Liver (tissue), 9 donors: ENCODE measurements around the gene AXDND1. TPM values are rescaled to one million over a fixed set of nuclear protein-coding genes. Genes with fewer than 3 reads are reported as not detected.
A peak's percentile ranks its signal among the peaks of the same experiment; 100 is the strongest.
"Not testable (repeated sequence)": the region's sequence is repeated elsewhere in the genome, so short reads cannot be mapped to it uniquely, and the experiment has no call there.

Source experiments
- DNase-seq: peaks from one replicate; pipeline ENCODE4 v3.0.0-alpha.2; 2017; ENCODE audit warnings: low spot score
- H3K27ac ChIP-seq, 2 donors: one replicate each; pipeline ENCODE4 v1.7.0; 2013; ENCODE audit warnings: inconsistent platforms in 2 of 2, low read length in 2 of 2, control low read depth in 1 of 2, low read depth in 1 of 2, mild to moderate bottlenecking in 1 of 2
- H3K27me3 ChIP-seq, 4 donors: one replicate each; pipeline versions ENCODE4 v1.6.1 to v1.7.0; 2013; ENCODE audit warnings: low read length in 3 of 4, inconsistent platforms in 1 of 4, mild to moderate bottlenecking in 1 of 4, moderate library complexity in 1 of 4; ENCODE audit not compliant: control insufficient read depth in 4 of 4, insufficient read depth in 4 of 4
- H3K36me3 ChIP-seq, 4 donors: one replicate each; pipeline versions ENCODE4 v1.6.1 to v1.7.0; 2013; ENCODE audit warnings: low read length in 3 of 4, mild to moderate bottlenecking in 3 of 4, low read depth in 1 of 4, moderate library complexity in 1 of 4; ENCODE audit not compliant: control insufficient read depth in 4 of 4, insufficient read depth in 3 of 4
- H3K4me1 ChIP-seq, 4 donors: one replicate each; pipeline versions ENCODE4 v1.6.1 to v1.7.0; 2013; ENCODE audit warnings: low read length in 3 of 4, mild to moderate bottlenecking in 3 of 4, moderate library complexity in 1 of 4; ENCODE audit not compliant: control insufficient read depth in 4 of 4, insufficient read depth in 4 of 4
- H3K4me3 ChIP-seq, 3 donors: one replicate each; pipeline versions ENCODE4 v1.6.1 to v1.7.0; 2013; ENCODE audit warnings: low read length in 3 of 3, control low read depth in 1 of 3, low read depth in 1 of 3, mild to moderate bottlenecking in 1 of 3
- H3K9ac ChIP-seq, 2 donors: one replicate each; pipeline ENCODE4 v1.7.0; 2013; ENCODE audit warnings: low read length in 2 of 2, mild to moderate bottlenecking in 2 of 2, moderate library complexity in 2 of 2, control low read depth in 1 of 2, low read depth in 1 of 2
- H3K9me3 ChIP-seq, 4 donors: one replicate each; pipeline versions ENCODE4 v1.6.1 to v1.7.0; 2013; ENCODE audit warnings: low read length in 3 of 4; ENCODE audit not compliant: control insufficient read depth in 4 of 4
- CTCF ChIP-seq: fragments of 150-350 bp; IDR thresholded peaks from 2 replicates; pipeline ENCODE4 v1.5.1; 2017; ENCODE audit warnings: improper control_type of control experiment, low read depth, low read length; ENCODE audit not compliant: missing input control
- FOXA2 ChIP-seq: IDR thresholded peaks from 2 replicates; pipeline ENCODE4 v1.6.1; 2016; ENCODE audit warnings: antibody characterized with exemption
- GABPA ChIP-seq, 2 donors: IDR thresholded peaks in 1 of 2; conservative IDR thresholded peaks in 1 of 2; 2 replicates each; pipeline ENCODE4 v1.6.1; 2016; ENCODE audit warnings: antibody characterized with exemption in 2 of 2, mild to moderate bottlenecking in 1 of 2, moderate library complexity in 1 of 2
- HNF4A ChIP-seq, 2 donors: conservative IDR thresholded peaks; 2 replicates each; pipeline ENCODE4 v1.6.1; 2016; ENCODE audit warnings: antibody characterized with exemption in 2 of 2, mild to moderate bottlenecking in 2 of 2
- HNF4G ChIP-seq: IDR thresholded peaks from 2 replicates; pipeline ENCODE4 v1.6.1; 2016; ENCODE audit warnings: antibody characterized with exemption
- JUND ChIP-seq, 2 donors: IDR thresholded peaks; 2 replicates each; pipeline ENCODE4 v1.6.1; 2016; ENCODE audit warnings: antibody characterized with exemption in 2 of 2
- NR2F2 ChIP-seq: IDR thresholded peaks from 2 replicates; pipeline ENCODE4 v1.6.1; 2016; ENCODE audit warnings: antibody characterized with exemption
- RXRA ChIP-seq, 2 donors: IDR thresholded peaks; 2 replicates each; pipeline ENCODE4 v1.6.1; 2017 to 2018; ENCODE audit warnings: antibody characterized with exemption in 2 of 2, mild to moderate bottlenecking in 1 of 2
- SP1 ChIP-seq: IDR thresholded peaks from 2 replicates; pipeline ENCODE4 v1.6.1; 2018; ENCODE audit warnings: antibody characterized with exemption, mild to moderate bottlenecking
- YY1 ChIP-seq: IDR thresholded peaks from 2 replicates; pipeline ENCODE4 v1.6.1; 2016; ENCODE audit warnings: antibody characterized with exemption, mild to moderate bottlenecking
- WGBS: extraction: QIAGEN DNeasy Blood & Tissue Kit; methylation state at CpG from one replicate; pipeline ENCODE4 v1.1.7; 2013; 5-methylcytosine and 5-hydroxymethylcytosine counted together
- polyA plus RNA-seq, 2 donors: library from polyadenylated mRNA; stranded (reverse) in 1 of 2; unstranded in 1 of 2; fragments of 200-250 nt in 1 of 2; fragments of >200 nt in 1 of 2; fragmentation: Nextera tagmentation in 1 of 2; extraction: Ambion mirVana in 1 of 2; gene quantifications; one replicate each; pipeline versions ENCODE4 v1.2.1 to v1.2.3, GENCODE V29; 2013 to 2015
- total RNA-seq, 2 donors: library from RNA; depleted of rRNA; stranded (reverse); fragments of >200 nt; gene quantifications; one replicate each; pipeline ENCODE4 v1.2.3, GENCODE V29; 2014
- TF ChIP-seq, protein P1 (sequence below): IDR thresholded peaks from 2 replicates; pipeline ENCODE4 v1.6.1; 2016; ENCODE audit warnings: antibody characterized with exemption
- TF ChIP-seq, protein P2 (sequence below): IDR thresholded peaks from 2 replicates; pipeline ENCODE4 v1.6.1; 2016; ENCODE audit warnings: antibody characterized with exemption
- TF ChIP-seq, protein P3 (sequence below): IDR thresholded peaks from 2 replicates; pipeline ENCODE4 v1.6.1; 2016; ENCODE audit warnings: antibody characterized with exemption, mild to moderate bottlenecking
- TF ChIP-seq, protein P4 (sequence below): IDR thresholded peaks from 2 replicates; pipeline ENCODE4 v1.6.1; 2016; ENCODE audit warnings: antibody characterized with exemption
- donor health status: healthy.
- donor health status: healthy.
- donor health status: healthy.
- donor health status: healthy.
- donor health status: healthy.

Gene AXDND1
- total and polyA plus RNA-seq, 4 donors: 0.25 TPM; not detected in 3

GRCh38 chr1:179440301-179440700 lies 74.5 kb downstream of the AXDND1 start:
- H3K4me1 ChIP-seq, DNase-seq, H3K27me3 ChIP-seq, H3K9me3 ChIP-seq, H3K27ac ChIP-seq, H3K36me3 ChIP-seq, H3K4me3 ChIP-seq, H3K9ac ChIP-seq: not testable (repeated sequence)
- WGBS: 73% methylated on average over 2 of the region's 2 CpGs

DNA sequence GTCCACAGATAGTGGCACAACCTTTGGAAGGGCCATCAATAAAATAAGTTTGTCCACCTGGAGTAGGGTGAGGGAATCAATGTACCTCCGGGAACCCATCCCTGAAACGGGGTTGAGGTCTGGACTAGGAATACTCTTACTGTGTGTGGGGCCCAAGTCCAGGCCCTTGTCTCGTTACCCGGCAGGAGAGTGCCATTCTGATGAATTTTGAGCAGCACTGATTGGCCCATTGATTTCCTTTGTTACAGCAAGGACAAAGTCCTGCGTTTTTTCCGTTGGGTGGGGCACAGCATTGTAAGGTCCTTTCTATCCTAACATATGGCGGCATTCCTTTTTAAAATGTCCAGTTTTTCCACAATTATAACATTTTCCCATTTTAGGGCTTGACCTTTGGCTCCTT lies 75.2 kb downstream of the AXDND1 start:
- no peaks in the 10 kb centered on the region for H3K9me3 ChIP-seq
- TF ChIP-seq, protein P1, sequence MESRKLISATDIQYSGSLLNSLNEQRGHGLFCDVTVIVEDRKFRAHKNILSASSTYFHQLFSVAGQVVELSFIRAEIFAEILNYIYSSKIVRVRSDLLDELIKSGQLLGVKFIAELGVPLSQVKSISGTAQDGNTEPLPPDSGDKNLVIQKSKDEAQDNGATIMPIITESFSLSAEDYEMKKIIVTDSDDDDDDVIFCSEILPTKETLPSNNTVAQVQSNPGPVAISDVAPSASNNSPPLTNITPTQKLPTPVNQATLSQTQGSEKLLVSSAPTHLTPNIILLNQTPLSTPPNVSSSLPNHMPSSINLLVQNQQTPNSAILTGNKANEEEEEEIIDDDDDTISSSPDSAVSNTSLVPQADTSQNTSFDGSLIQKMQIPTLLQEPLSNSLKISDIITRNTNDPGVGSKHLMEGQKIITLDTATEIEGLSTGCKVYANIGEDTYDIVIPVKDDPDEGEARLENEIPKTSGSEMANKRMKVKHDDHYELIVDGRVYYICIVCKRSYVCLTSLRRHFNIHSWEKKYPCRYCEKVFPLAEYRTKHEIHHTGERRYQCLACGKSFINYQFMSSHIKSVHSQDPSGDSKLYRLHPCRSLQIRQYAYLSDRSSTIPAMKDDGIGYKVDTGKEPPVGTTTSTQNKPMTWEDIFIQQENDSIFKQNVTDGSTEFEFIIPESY: no peak
- TF ChIP-seq, protein P2, sequence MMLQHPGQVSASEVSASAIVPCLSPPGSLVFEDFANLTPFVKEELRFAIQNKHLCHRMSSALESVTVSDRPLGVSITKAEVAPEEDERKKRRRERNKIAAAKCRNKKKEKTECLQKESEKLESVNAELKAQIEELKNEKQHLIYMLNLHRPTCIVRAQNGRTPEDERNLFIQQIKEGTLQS: no peak
- TF ChIP-seq HNF4A (conservative IDR thresholded peaks at IDR 0.05): peak in 1 of 2 donors; percentile 42
- TF ChIP-seq RXRA (IDR thresholded peaks at IDR 0.05): peak in 1 of 2 donors; percentile 9
- no peak overlapping the region for H3K9ac ChIP-seq
- H3K4me3 ChIP-seq: no peak overlapping the region
- DNase-seq: no peak
- no peaks in the 10 kb centered on the region for H3K27me3 ChIP-seq
- no peaks in the 10 kb centered on the region for H3K4me1 ChIP-seq
- 49% methylated on average over 7 of the region's 7 CpGs for WGBS
- H3K27ac ChIP-seq: no peak overlapping the region
- H3K36me3 ChIP-seq: no peaks in the 10 kb centered on the region

GRCh38 chr1:179441501-179441900 lies 75.7 kb downstream of the AXDND1 start:
- WGBS: 84% methylated on average over 6 of the region's 6 CpGs
- DNase-seq: no peak

More at GRCh38 chr1:179441501-179441900, 75.7 kb downstream of the AXDND1 start:
- no peak for TF ChIP-seq YY1
- TF ChIP-seq NR2F2: no peak
- TF ChIP-seq, protein P2: no peak
- no peak for TF ChIP-seq JUND (IDR thresholded peaks at IDR 0.05)
- TF ChIP-seq, protein P1: no peak
- TF ChIP-seq FOXA2: no peak
- no peak for TF ChIP-seq HNF4G
- no peak for TF ChIP-seq SP1
- TF ChIP-seq CTCF: no peak
- TF ChIP-seq, protein P3, sequence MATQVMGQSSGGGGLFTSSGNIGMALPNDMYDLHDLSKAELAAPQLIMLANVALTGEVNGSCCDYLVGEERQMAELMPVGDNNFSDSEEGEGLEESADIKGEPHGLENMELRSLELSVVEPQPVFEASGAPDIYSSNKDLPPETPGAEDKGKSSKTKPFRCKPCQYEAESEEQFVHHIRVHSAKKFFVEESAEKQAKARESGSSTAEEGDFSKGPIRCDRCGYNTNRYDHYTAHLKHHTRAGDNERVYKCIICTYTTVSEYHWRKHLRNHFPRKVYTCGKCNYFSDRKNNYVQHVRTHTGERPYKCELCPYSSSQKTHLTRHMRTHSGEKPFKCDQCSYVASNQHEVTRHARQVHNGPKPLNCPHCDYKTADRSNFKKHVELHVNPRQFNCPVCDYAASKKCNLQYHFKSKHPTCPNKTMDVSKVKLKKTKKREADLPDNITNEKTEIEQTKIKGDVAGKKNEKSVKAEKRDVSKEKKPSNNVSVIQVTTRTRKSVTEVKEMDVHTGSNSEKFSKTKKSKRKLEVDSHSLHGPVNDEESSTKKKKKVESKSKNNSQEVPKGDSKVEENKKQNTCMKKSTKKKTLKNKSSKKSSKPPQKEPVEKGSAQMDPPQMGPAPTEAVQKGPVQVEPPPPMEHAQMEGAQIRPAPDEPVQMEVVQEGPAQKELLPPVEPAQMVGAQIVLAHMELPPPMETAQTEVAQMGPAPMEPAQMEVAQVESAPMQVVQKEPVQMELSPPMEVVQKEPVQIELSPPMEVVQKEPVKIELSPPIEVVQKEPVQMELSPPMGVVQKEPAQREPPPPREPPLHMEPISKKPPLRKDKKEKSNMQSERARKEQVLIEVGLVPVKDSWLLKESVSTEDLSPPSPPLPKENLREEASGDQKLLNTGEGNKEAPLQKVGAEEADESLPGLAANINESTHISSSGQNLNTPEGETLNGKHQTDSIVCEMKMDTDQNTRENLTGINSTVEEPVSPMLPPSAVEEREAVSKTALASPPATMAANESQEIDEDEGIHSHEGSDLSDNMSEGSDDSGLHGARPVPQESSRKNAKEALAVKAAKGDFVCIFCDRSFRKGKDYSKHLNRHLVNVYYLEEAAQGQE: no peak
- TF ChIP-seq GABPA (IDR thresholded peaks at IDR 0.05 in 1 of 2, conservative IDR thresholded peaks at IDR 0.05 in 1 of 2): no peak
- TF ChIP-seq, protein P4, sequence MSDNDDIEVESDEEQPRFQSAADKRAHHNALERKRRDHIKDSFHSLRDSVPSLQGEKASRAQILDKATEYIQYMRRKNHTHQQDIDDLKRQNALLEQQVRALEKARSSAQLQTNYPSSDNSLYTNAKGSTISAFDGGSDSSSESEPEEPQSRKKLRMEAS: no peak
- no peaks in the 10 kb centered on the region for H3K36me3 ChIP-seq
- H3K9ac ChIP-seq: no peak overlapping the region
- no peak overlapping the region for H3K4me3 ChIP-seq
- no peaks in the 10 kb centered on the region for H3K4me1 ChIP-seq
- H3K27ac ChIP-seq: no peak overlapping the region
- H3K9me3 ChIP-seq: no peaks in the 10 kb centered on the region
- H3K27me3 ChIP-seq: no peaks in the 10 kb centered on the region
